NT2/D1 (cell line): ENCODE results near the gene AMH.

Experiments
- SUZ12 ChIP-seq: IDR thresholded peaks from 2 replicates; pipeline ENCODE4 v1.6.1; 2011; ENCODE audit not compliant: insufficient read length, insufficient read depth; ENCODE audit errors: extremely low read depth
- YY1 ChIP-seq: IDR thresholded peaks from 2 replicates; pipeline ENCODE4 v1.6.1; 2011; ENCODE audit not compliant: insufficient read length, insufficient read depth
- ZNF274 ChIP-seq: IDR thresholded peaks from 2 replicates; pipeline ENCODE4 v1.6.1; 2011; ENCODE audit warnings: mild to moderate bottlenecking, low read depth, low read length

DNA sequence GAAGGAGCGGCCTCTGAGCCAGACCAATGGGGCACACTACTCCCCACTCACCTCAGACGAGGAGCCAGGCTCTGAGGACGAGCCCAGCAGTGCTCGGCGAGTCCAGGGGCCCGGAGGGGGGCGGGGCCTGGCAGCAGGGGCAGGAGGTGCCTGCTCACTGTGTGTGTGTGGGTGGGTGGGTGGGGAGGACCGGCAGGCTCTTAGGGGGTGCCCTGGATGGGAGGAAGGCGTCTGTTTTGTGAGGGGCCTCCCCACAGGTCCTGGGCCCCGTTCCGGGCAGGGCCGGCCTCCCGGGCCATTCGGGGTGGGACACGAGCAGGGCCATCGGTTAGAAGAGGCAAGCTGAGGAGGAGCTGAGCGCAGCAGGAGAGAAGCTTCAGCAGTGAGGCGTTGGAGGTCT lies 25.7 kb upstream of the AMH start:
- TF ChIP-seq YY1 (no peak), SUZ12 (no peak), ZNF274 (no peak)
